Upper lobe of left lung (tissue), 4 donors: Measurements from ENCODE around the gene KCNK6.

Experiments used
- CTCF ChIP-seq, 6 experiments: fragments of 450-650 bp in 4 of 6; fragments of 200-600 bp in 2 of 6; sonication (generic) in 2 of 6; IDR thresholded peaks; one replicate each; pipeline ENCODE4 v1.5.1; 2016 to 2019; ENCODE audit warnings: antibody characterized with exemption in 6 of 6
- POLR2A ChIP-seq, 4 donors: fragments of 450-650 bp; IDR thresholded peaks; one replicate each; pipeline ENCODE4 v1.5.1; 2016 to 2017; ENCODE audit warnings: antibody characterized with exemption in 4 of 4, mild to moderate bottlenecking in 2 of 4

GRCh38 chr19:38324431-38324830, 4.8 kb downstream of the KCNK6 start:
- TF ChIP-seq CTCF (IDR thresholded peaks at IDR 0.05) = no peak
- TF ChIP-seq POLR2A (IDR thresholded peaks at IDR 0.05) = no peak
